Liver (tissue), 9 donors: ENCODE data around the gene BRSK2. TPM values are rescaled to one million over a fixed set of nuclear protein-coding genes. Genes with fewer than 3 reads are reported as not detected.

ENCODE experiments used
- DNase-seq: peaks from one replicate; pipeline ENCODE4 v3.0.0-alpha.2; 2017; ENCODE audit warnings: low spot score
- H3K27ac ChIP-seq, 2 donors: one replicate each; pipeline ENCODE4 v1.7.0; 2013; ENCODE audit warnings: inconsistent platforms in 2 of 2, low read length in 2 of 2, control low read depth in 1 of 2, low read depth in 1 of 2, mild to moderate bottlenecking in 1 of 2
- H3K27me3 ChIP-seq, 4 donors: one replicate each; pipeline versions ENCODE4 v1.6.1 to v1.7.0; 2013; ENCODE audit warnings: low read length in 3 of 4, inconsistent platforms in 1 of 4, mild to moderate bottlenecking in 1 of 4, moderate library complexity in 1 of 4; ENCODE audit not compliant: control insufficient read depth in 4 of 4, insufficient read depth in 4 of 4
- H3K36me3 ChIP-seq, 4 donors: one replicate each; pipeline versions ENCODE4 v1.6.1 to v1.7.0; 2013; ENCODE audit warnings: low read length in 3 of 4, mild to moderate bottlenecking in 3 of 4, low read depth in 1 of 4, moderate library complexity in 1 of 4; ENCODE audit not compliant: control insufficient read depth in 4 of 4, insufficient read depth in 3 of 4
- H3K4me1 ChIP-seq, 4 donors: one replicate each; pipeline versions ENCODE4 v1.6.1 to v1.7.0; 2013; ENCODE audit warnings: low read length in 3 of 4, mild to moderate bottlenecking in 3 of 4, moderate library complexity in 1 of 4; ENCODE audit not compliant: control insufficient read depth in 4 of 4, insufficient read depth in 4 of 4
- H3K4me3 ChIP-seq, 3 donors: one replicate each; pipeline versions ENCODE4 v1.6.1 to v1.7.0; 2013; ENCODE audit warnings: low read length in 3 of 3, control low read depth in 1 of 3, low read depth in 1 of 3, mild to moderate bottlenecking in 1 of 3
- H3K9ac ChIP-seq, 2 donors: one replicate each; pipeline ENCODE4 v1.7.0; 2013; ENCODE audit warnings: low read length in 2 of 2, mild to moderate bottlenecking in 2 of 2, moderate library complexity in 2 of 2, control low read depth in 1 of 2, low read depth in 1 of 2
- H3K9me3 ChIP-seq, 4 donors: one replicate each; pipeline versions ENCODE4 v1.6.1 to v1.7.0; 2013; ENCODE audit warnings: low read length in 3 of 4; ENCODE audit not compliant: control insufficient read depth in 4 of 4
- EGR1 ChIP-seq, 2 donors: IDR thresholded peaks; 2 replicates each; pipeline ENCODE4 v1.6.1; 2016 to 2018; ENCODE audit warnings: antibody characterized with exemption in 2 of 2, low read depth in 2 of 2
- FOXA1 ChIP-seq: IDR thresholded peaks from 2 replicates; pipeline ENCODE4 v1.6.1; 2016; ENCODE audit warnings: antibody characterized with exemption
- FOXA2 ChIP-seq: IDR thresholded peaks from 2 replicates; pipeline ENCODE4 v1.6.1; 2016; ENCODE audit warnings: antibody characterized with exemption
- GABPA ChIP-seq, 2 donors: IDR thresholded peaks in 1 of 2; conservative IDR thresholded peaks in 1 of 2; 2 replicates each; pipeline ENCODE4 v1.6.1; 2016; ENCODE audit warnings: antibody characterized with exemption in 2 of 2, mild to moderate bottlenecking in 1 of 2, moderate library complexity in 1 of 2
- HNF4A ChIP-seq, 2 donors: conservative IDR thresholded peaks; 2 replicates each; pipeline ENCODE4 v1.6.1; 2016; ENCODE audit warnings: antibody characterized with exemption in 2 of 2, mild to moderate bottlenecking in 2 of 2
- HNF4G ChIP-seq: IDR thresholded peaks from 2 replicates; pipeline ENCODE4 v1.6.1; 2016; ENCODE audit warnings: antibody characterized with exemption
- JUND ChIP-seq, 2 donors: IDR thresholded peaks; 2 replicates each; pipeline ENCODE4 v1.6.1; 2016; ENCODE audit warnings: antibody characterized with exemption in 2 of 2
- NR2F2 ChIP-seq: IDR thresholded peaks from 2 replicates; pipeline ENCODE4 v1.6.1; 2016; ENCODE audit warnings: antibody characterized with exemption
- RAD21 ChIP-seq, 2 donors: IDR thresholded peaks; 2 replicates each; pipeline ENCODE4 v1.6.1; 2016; ENCODE audit warnings: antibody characterized with exemption in 2 of 2, mild to moderate bottlenecking in 2 of 2
- RXRA ChIP-seq, 2 donors: IDR thresholded peaks; 2 replicates each; pipeline ENCODE4 v1.6.1; 2017 to 2018; ENCODE audit warnings: antibody characterized with exemption in 2 of 2, mild to moderate bottlenecking in 1 of 2
- SP1 ChIP-seq: IDR thresholded peaks from 2 replicates; pipeline ENCODE4 v1.6.1; 2018; ENCODE audit warnings: antibody characterized with exemption, mild to moderate bottlenecking
- TAF1 ChIP-seq: conservative IDR thresholded peaks from 2 replicates; pipeline ENCODE4 v1.6.1; 2016; ENCODE audit warnings: antibody characterized with exemption, mild to moderate bottlenecking
- YY1 ChIP-seq: IDR thresholded peaks from 2 replicates; pipeline ENCODE4 v1.6.1; 2016; ENCODE audit warnings: antibody characterized with exemption, mild to moderate bottlenecking
- WGBS: extraction: QIAGEN DNeasy Blood & Tissue Kit; methylation state at CpG from one replicate; pipeline ENCODE4 v1.1.7; 2013; 5-methylcytosine and 5-hydroxymethylcytosine counted together
- polyA plus RNA-seq, 2 donors: library from polyadenylated mRNA; stranded (reverse) in 1 of 2; unstranded in 1 of 2; fragments of 200-250 nt in 1 of 2; fragments of >200 nt in 1 of 2; fragmentation: Nextera tagmentation in 1 of 2; extraction: Ambion mirVana in 1 of 2; gene quantifications; one replicate each; pipeline versions ENCODE4 v1.2.1 to v1.2.3, GENCODE V29; 2013 to 2015
- total RNA-seq, 2 donors: library from RNA; depleted of rRNA; stranded (reverse); fragments of >200 nt; gene quantifications; one replicate each; pipeline ENCODE4 v1.2.3, GENCODE V29; 2014
- TF ChIP-seq, protein P1 (sequence below): IDR thresholded peaks from 2 replicates; pipeline ENCODE4 v1.6.1; 2016; ENCODE audit warnings: antibody characterized with exemption
- TF ChIP-seq, protein P2 (sequence below): IDR thresholded peaks from 2 replicates; pipeline ENCODE4 v1.6.1; 2016; ENCODE audit warnings: antibody characterized with exemption, mild to moderate bottlenecking
- TF ChIP-seq, protein P3 (sequence below): IDR thresholded peaks from 2 replicates; pipeline ENCODE4 v1.6.1; 2016; ENCODE audit warnings: antibody characterized with exemption
- TF ChIP-seq, protein P4 (sequence below): fragments of 150-350 bp; IDR thresholded peaks from 2 replicates; pipeline ENCODE4 v1.5.1; 2017; ENCODE audit warnings: improper control_type of control experiment, low read depth, low read length; ENCODE audit not compliant: missing input control
- TF ChIP-seq, protein P5 (sequence below): IDR thresholded peaks from 2 replicates; pipeline ENCODE4 v1.6.1; 2016; ENCODE audit warnings: antibody characterized with exemption
- donor health status: healthy.
- donor health status: healthy.
- donor health status: healthy.
- donor health status: healthy.
- donor health status: healthy.

BRSK2 gene
- total and polyA plus RNA-seq, 4 donors = 0.05 to 0.17 TPM; not detected in 2

DNA sequence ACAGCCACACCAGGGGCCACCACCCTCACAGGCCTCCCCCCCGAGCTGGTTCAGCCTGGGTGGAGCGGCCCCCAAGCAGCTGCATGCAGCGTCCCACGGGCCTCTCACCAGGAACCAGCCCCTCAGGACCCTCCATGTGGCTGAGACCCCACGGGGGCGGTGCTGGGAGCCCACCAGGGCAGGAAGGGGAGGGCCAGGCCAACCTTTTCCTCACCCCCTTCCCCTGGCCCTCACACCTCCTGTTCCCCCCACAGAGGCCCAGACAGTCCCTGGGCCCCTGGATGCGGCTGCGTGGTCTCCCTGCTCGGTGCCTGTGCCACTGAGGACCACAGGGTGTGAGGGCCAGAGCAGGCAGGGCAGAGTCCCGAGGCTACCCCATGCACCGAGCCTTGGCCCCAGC lies 50.3 kb downstream of the BRSK2 start:
- Histone ChIP-seq H3K9ac (no peak overlapping the region), H3K9me3 (no peaks in the 10 kb centered on the region), H3K27ac (no peak overlapping the region), H3K4me1 (no peaks in the 10 kb centered on the region), H3K27me3 (peaks cover 0 to 7% (median 2%) of the 10 kb centered on the region in 4 donors), H3K36me3 (no peaks in the 10 kb centered on the region), H3K4me3 (no peak overlapping the region)
- WGBS = 75% methylated on average over 11 of the region's 11 CpGs
- TF ChIP-seq FOXA2 = no peak
- TF ChIP-seq, protein P1, sequence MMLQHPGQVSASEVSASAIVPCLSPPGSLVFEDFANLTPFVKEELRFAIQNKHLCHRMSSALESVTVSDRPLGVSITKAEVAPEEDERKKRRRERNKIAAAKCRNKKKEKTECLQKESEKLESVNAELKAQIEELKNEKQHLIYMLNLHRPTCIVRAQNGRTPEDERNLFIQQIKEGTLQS = no peak
- TF ChIP-seq EGR1 (IDR thresholded peaks at IDR 0.05; ENCODE audit: low read depth in 2 of 2) = no peak
- TF ChIP-seq HNF4A (conservative IDR thresholded peaks at IDR 0.05) = no peak
- TF ChIP-seq TAF1 = no peak
- TF ChIP-seq RXRA (IDR thresholded peaks at IDR 0.05) = no peak
- TF ChIP-seq, protein P2, sequence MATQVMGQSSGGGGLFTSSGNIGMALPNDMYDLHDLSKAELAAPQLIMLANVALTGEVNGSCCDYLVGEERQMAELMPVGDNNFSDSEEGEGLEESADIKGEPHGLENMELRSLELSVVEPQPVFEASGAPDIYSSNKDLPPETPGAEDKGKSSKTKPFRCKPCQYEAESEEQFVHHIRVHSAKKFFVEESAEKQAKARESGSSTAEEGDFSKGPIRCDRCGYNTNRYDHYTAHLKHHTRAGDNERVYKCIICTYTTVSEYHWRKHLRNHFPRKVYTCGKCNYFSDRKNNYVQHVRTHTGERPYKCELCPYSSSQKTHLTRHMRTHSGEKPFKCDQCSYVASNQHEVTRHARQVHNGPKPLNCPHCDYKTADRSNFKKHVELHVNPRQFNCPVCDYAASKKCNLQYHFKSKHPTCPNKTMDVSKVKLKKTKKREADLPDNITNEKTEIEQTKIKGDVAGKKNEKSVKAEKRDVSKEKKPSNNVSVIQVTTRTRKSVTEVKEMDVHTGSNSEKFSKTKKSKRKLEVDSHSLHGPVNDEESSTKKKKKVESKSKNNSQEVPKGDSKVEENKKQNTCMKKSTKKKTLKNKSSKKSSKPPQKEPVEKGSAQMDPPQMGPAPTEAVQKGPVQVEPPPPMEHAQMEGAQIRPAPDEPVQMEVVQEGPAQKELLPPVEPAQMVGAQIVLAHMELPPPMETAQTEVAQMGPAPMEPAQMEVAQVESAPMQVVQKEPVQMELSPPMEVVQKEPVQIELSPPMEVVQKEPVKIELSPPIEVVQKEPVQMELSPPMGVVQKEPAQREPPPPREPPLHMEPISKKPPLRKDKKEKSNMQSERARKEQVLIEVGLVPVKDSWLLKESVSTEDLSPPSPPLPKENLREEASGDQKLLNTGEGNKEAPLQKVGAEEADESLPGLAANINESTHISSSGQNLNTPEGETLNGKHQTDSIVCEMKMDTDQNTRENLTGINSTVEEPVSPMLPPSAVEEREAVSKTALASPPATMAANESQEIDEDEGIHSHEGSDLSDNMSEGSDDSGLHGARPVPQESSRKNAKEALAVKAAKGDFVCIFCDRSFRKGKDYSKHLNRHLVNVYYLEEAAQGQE = no peak
- TF ChIP-seq RAD21 (IDR thresholded peaks at IDR 0.05) = no peak
- no peak for TF ChIP-seq FOXA1
- TF ChIP-seq, protein P3, sequence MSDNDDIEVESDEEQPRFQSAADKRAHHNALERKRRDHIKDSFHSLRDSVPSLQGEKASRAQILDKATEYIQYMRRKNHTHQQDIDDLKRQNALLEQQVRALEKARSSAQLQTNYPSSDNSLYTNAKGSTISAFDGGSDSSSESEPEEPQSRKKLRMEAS = no peak
- TF ChIP-seq GABPA (IDR thresholded peaks at IDR 0.05 in 1 of 2, conservative IDR thresholded peaks at IDR 0.05 in 1 of 2) = no peak
- no peak for TF ChIP-seq HNF4G
- no peak for TF ChIP-seq YY1
- TF ChIP-seq, protein P4, sequence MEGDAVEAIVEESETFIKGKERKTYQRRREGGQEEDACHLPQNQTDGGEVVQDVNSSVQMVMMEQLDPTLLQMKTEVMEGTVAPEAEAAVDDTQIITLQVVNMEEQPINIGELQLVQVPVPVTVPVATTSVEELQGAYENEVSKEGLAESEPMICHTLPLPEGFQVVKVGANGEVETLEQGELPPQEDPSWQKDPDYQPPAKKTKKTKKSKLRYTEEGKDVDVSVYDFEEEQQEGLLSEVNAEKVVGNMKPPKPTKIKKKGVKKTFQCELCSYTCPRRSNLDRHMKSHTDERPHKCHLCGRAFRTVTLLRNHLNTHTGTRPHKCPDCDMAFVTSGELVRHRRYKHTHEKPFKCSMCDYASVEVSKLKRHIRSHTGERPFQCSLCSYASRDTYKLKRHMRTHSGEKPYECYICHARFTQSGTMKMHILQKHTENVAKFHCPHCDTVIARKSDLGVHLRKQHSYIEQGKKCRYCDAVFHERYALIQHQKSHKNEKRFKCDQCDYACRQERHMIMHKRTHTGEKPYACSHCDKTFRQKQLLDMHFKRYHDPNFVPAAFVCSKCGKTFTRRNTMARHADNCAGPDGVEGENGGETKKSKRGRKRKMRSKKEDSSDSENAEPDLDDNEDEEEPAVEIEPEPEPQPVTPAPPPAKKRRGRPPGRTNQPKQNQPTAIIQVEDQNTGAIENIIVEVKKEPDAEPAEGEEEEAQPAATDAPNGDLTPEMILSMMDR = no peak
- TF ChIP-seq SP1 = no peak
- TF ChIP-seq JUND (IDR thresholded peaks at IDR 0.05) = no peak
- TF ChIP-seq, protein P5, sequence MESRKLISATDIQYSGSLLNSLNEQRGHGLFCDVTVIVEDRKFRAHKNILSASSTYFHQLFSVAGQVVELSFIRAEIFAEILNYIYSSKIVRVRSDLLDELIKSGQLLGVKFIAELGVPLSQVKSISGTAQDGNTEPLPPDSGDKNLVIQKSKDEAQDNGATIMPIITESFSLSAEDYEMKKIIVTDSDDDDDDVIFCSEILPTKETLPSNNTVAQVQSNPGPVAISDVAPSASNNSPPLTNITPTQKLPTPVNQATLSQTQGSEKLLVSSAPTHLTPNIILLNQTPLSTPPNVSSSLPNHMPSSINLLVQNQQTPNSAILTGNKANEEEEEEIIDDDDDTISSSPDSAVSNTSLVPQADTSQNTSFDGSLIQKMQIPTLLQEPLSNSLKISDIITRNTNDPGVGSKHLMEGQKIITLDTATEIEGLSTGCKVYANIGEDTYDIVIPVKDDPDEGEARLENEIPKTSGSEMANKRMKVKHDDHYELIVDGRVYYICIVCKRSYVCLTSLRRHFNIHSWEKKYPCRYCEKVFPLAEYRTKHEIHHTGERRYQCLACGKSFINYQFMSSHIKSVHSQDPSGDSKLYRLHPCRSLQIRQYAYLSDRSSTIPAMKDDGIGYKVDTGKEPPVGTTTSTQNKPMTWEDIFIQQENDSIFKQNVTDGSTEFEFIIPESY = no peak
- DNase-seq = no peak

DNA sequence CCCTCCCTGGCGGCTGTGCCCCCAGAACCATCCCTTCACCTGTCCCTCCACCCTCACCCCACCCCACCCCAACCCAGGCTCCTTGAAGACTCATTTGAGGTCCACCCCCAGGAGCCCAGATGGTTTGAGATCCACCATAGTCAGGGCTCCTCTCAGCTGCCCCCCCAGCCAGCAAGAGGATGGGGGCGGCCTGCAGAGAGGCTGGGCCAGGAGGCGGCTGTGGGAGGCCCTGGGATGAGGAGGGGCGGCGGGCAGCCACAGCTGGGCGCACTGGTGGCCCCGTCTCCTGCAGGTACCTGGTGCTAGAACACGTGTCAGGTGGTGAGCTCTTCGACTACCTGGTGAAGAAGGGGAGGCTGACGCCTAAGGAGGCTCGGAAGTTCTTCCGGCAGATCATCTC lies 50.8 kb downstream of the BRSK2 start:
- DNase-seq = no peak
- TF ChIP-seq NR2F2 (no peak), FOXA2 (no peak), TAF1 (no peak), RAD21 (IDR thresholded peaks at IDR 0.05) (no peak), FOXA1 (no peak), EGR1 (IDR thresholded peaks at IDR 0.05; ENCODE audit: low read depth in 2 of 2) (no peak), JUND (IDR thresholded peaks at IDR 0.05) (no peak), RXRA (IDR thresholded peaks at IDR 0.05) (no peak), HNF4G (no peak), HNF4A (conservative IDR thresholded peaks at IDR 0.05) (no peak), SP1 (no peak), GABPA (IDR thresholded peaks at IDR 0.05 in 1 of 2, conservative IDR thresholded peaks at IDR 0.05 in 1 of 2) (no peak), YY1 (no peak)
- TF ChIP-seq, protein P5 = no peak
- TF ChIP-seq, protein P1 = no peak
- TF ChIP-seq, protein P3 = no peak

More for the DNA sequence above, 50.8 kb downstream of the BRSK2 start:
- WGBS = 86% methylated on average over 12 of the region's 12 CpGs
- Histone ChIP-seq H3K27me3 (peaks cover 0 to 7% (median 2%) of the 10 kb centered on the region in 4 donors), H3K9me3 (no peaks in the 10 kb centered on the region), H3K36me3 (no peaks in the 10 kb centered on the region), H3K4me1 (no peaks in the 10 kb centered on the region), H3K27ac (no peak overlapping the region), H3K4me3 (no peak overlapping the region), H3K9ac (no peak overlapping the region)
